Measurements from ENCODE around the gene STT3A. TPM values are rescaled to one million over a fixed set of nuclear protein-coding genes. Genes with fewer than 3 reads are reported as not detected.

STT3A gene
- polyA plus RNA-seq, 3 donors = 27.4 to 75.3 (median 54.2) TPM

DNA sequence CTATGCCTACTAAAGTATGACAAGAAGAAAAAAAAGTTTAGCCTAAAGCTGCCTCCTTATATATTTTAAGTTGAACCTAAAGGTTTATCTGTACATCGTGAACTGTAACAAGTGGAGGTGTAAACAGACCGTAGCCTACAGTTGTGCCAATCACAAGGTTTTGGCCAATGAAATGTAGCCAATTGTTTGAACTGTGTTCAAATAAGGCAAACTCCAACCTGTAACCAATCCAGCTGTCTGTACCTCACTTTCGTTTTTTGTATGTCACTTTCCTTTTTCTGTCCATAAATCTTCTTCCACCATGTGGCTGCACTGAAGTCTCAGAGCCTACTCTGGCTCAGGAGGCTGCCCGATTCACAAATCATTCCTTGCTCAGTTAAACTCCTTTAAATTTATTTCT lies 30.2 kb upstream of the STT3A start:
- Histone ChIP-seq H3K27ac (ENCODE audit: low read depth in 1 of 2, low read length in 2 of 2) (no peak overlapping the region), H3K4me2 (replicated peaks; ENCODE audit: extremely low read depth, low read length, poor library complexity, severe bottlenecking) (no peak overlapping the region), H3K27me3 (ENCODE audit: control insufficient read depth in 2 of 2, insufficient read depth in 2 of 2, low read length in 2 of 2) (no peaks in the 10 kb centered on the region), H3K4me3 (replicated peaks in 1 of 3; ENCODE audit: low read depth in 2 of 3, low read length in 3 of 3) (no peak overlapping the region), H4K20me1 (ENCODE audit: insufficient read depth, low read length) (no peaks in the 10 kb centered on the region), H3K9ac (ENCODE audit: insufficient read depth, low read length, poor library complexity, severe bottlenecking) (no peak overlapping the region), H3K36me3 (replicated peaks in 1 of 2; ENCODE audit: control insufficient read depth in 1 of 2, insufficient read depth in 2 of 2, low read length in 2 of 2) (no peaks in the 10 kb centered on the region), H3K4me1 (ENCODE audit: control insufficient read depth in 1 of 2, insufficient read depth in 2 of 2, low read length in 2 of 2) (no peaks in the 10 kb centered on the region), H2AFZ (ENCODE audit: insufficient read depth, low read depth, low read length, poor library complexity, severe bottlenecking) (no peak overlapping the region), H3K9me3 (replicated peaks in 1 of 2; ENCODE audit: control insufficient read depth in 1 of 2, insufficient read depth in 1 of 2, low read length in 2 of 2) (no peaks in the 10 kb centered on the region), H3K79me2 (ENCODE audit: insufficient read depth, low read length) (no peaks in the 10 kb centered on the region)
- Mint-ChIP-seq H3K9me3 (peaks cover 0 to 15% (median 7%) of the 10 kb centered on the region in 7 donors), H3K27ac (no peak overlapping the region), H3K36me3 (no peaks in the 10 kb centered on the region), H3K4me1 (no peaks in the 10 kb centered on the region), H3K27me3 (ENCODE audit: low read depth in 3 of 3) (peaks cover 0 to 4% (median 0%) of the 10 kb centered on the region in 3 donors), H3K4me3 (no peak overlapping the region)
- DNase-seq = no peak
- TF ChIP-seq, protein P1, sequence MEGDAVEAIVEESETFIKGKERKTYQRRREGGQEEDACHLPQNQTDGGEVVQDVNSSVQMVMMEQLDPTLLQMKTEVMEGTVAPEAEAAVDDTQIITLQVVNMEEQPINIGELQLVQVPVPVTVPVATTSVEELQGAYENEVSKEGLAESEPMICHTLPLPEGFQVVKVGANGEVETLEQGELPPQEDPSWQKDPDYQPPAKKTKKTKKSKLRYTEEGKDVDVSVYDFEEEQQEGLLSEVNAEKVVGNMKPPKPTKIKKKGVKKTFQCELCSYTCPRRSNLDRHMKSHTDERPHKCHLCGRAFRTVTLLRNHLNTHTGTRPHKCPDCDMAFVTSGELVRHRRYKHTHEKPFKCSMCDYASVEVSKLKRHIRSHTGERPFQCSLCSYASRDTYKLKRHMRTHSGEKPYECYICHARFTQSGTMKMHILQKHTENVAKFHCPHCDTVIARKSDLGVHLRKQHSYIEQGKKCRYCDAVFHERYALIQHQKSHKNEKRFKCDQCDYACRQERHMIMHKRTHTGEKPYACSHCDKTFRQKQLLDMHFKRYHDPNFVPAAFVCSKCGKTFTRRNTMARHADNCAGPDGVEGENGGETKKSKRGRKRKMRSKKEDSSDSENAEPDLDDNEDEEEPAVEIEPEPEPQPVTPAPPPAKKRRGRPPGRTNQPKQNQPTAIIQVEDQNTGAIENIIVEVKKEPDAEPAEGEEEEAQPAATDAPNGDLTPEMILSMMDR (IDR thresholded peaks at IDR 0.05) = no peak
- intact Hi-C loops (cut with micrococcal nuclease) = no loop called here
- WGBS (ENCODE audit: insufficient coverage) = 20% methylated on average over 1 of the region's 4 CpGs

DNA sequence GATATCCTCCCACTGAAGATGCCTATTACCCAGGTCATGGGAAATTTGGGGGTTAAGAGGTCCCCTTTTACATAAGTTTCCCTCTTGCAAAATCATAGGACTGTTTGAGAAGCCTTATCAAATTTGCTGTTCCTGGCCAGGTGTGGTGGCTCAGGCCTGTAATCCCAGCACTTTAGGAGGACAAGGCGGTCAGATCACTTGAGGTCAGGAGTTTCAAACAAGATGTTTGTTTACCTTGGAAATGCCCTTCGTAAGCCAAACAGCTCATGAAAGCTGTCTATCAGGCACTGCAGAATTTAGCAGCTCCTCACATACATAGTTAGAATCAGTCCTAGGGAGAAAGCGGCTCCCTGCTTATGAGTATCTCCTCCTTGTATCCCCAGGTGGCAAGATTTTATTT lies 28.3 kb upstream of the STT3A start:
- Histone ChIP-seq H4K20me1 (ENCODE audit: insufficient read depth, low read length) (no peaks in the 10 kb centered on the region), H3K4me1 (ENCODE audit: control insufficient read depth in 1 of 2, insufficient read depth in 2 of 2, low read length in 2 of 2) (peaks cover 2% of the 10 kb centered on the region in 2 donors), H2AFZ (ENCODE audit: insufficient read depth, low read depth, low read length, poor library complexity, severe bottlenecking) (no peak overlapping the region), H3K36me3 (replicated peaks in 1 of 2; ENCODE audit: control insufficient read depth in 1 of 2, insufficient read depth in 2 of 2, low read length in 2 of 2) (no peaks in the 10 kb centered on the region), H3K27ac (ENCODE audit: low read depth in 1 of 2, low read length in 2 of 2) (no peak overlapping the region), H3K27me3 (ENCODE audit: control insufficient read depth in 2 of 2, insufficient read depth in 2 of 2, low read length in 2 of 2) (no peaks in the 10 kb centered on the region), H3K9ac (ENCODE audit: insufficient read depth, low read length, poor library complexity, severe bottlenecking) (no peak overlapping the region), H3K4me2 (replicated peaks; ENCODE audit: extremely low read depth, low read length, poor library complexity, severe bottlenecking) (no peak overlapping the region), H3K79me2 (ENCODE audit: insufficient read depth, low read length) (peaks cover under 1% of the 10 kb centered on the region), H3K4me3 (replicated peaks in 1 of 3; ENCODE audit: low read depth in 2 of 3, low read length in 3 of 3) (no peak overlapping the region), H3K9me3 (replicated peaks in 1 of 2; ENCODE audit: control insufficient read depth in 1 of 2, insufficient read depth in 1 of 2, low read length in 2 of 2) (no peaks in the 10 kb centered on the region)
- 90% methylated on average over 2 of the region's 3 CpGs for WGBS (ENCODE audit: insufficient coverage)
- intact Hi-C loops (cut with micrococcal nuclease) = no loop called here
- Mint-ChIP-seq H3K27ac (no peak overlapping the region), H3K36me3 (no peaks in the 10 kb centered on the region), H3K27me3 (ENCODE audit: low read depth in 3 of 3) (peaks cover 0 to 1% (median 0%) of the 10 kb centered on the region in 3 donors), H3K4me1 (peaks cover 2% of the 10 kb centered on the region), H3K9me3 (peaks cover 0 to 12% (median 0%) of the 10 kb centered on the region in 7 donors), H3K4me3 (no peak overlapping the region)
- TF ChIP-seq, protein P1 (IDR thresholded peaks at IDR 0.05) = no peak
- DNase-seq = no peak
